ENCODE results near the gene KCNJ3. TPM values are rescaled to one million over a fixed set of nuclear protein-coding genes. Genes with fewer than 3 reads are reported as not detected.

Gene KCNJ3
- total RNA-seq, 1 experiment from 2014 or later = not detected

GRCh38 chr2:154804451-154804850, 106.0 kb downstream of the KCNJ3 start:
- Histone ChIP-seq H2AFZ (ENCODE audit: low read depth, low read length, poor library complexity, severe bottlenecking) (no peak overlapping the region), H3K79me2 (ENCODE audit: insufficient read depth, low read length) (no peaks in the 10 kb centered on the region), H3K4me1 (ENCODE audit: control insufficient read depth in 1 of 2, insufficient read depth in 2 of 2, low read length in 2 of 2) (no peaks in the 10 kb centered on the region), H3K27ac (ENCODE audit: low read depth, low read length) (no peak overlapping the region), H3K27me3 (ENCODE audit: insufficient read depth, low read length) (no peaks in the 10 kb centered on the region), H3K9ac (ENCODE audit: low read length) (no peak overlapping the region), H4K20me1 (ENCODE audit: insufficient read depth) (no peaks in the 10 kb centered on the region), H3K9me3 (ENCODE audit: control insufficient read depth in 1 of 2, insufficient read depth in 1 of 2, low read depth in 1 of 2, low read length in 2 of 2) (no peaks in the 10 kb centered on the region), H3K36me3 (ENCODE audit: control insufficient read depth in 1 of 2, insufficient read depth in 2 of 2, low read length in 2 of 2) (no peaks in the 10 kb centered on the region), H3K9me2 (ENCODE audit: insufficient read depth) (no peaks in the 10 kb centered on the region), H3K4me3 (replicated peaks in 1 of 2; ENCODE audit: low read depth in 1 of 2, low read length in 2 of 2) (no peak overlapping the region), H3K4me2 (ENCODE audit: low read length) (no peak overlapping the region)
- ATAC-seq (no peak), DNase-seq (ENCODE audit: low read depth, low spot score) (no peak)
- POLR2A ChIA-PET = no interaction called here
- no TSS peak for BruUV-seq (replicated peaks)
- intact Hi-C loops (cut with micrococcal nuclease) = no loop called here
- CTCF ChIA-PET = no interaction called here
- RAD21 ChIA-PET (ENCODE audit: low non-redundant PET in 1 of 2, low total read pairs in 2 of 2, uncharacterized antibody in 2 of 2, unreplicated experiment in 2 of 2) = no interaction called here
- TF ChIP-seq REST (IDR thresholded peaks at IDR 0.05; ENCODE audit: low read depth) (no peak), POLR2A (IDR thresholded peaks at IDR 0.05; ENCODE audit: borderline replicate concordance, extremely low read depth, insufficient read depth, insufficient read length) (no peak), EGR1 (IDR thresholded peaks at IDR 0.05; ENCODE audit: low read depth) (no peak), POLR2AphosphoS5 (IDR thresholded peaks at IDR 0.05; ENCODE audit: low read depth, low read length) (no peak), EZH2phosphoT487 (IDR thresholded peaks at IDR 0.05; ENCODE audit: borderline replicate concordance) (no peak), ZNF274 (IDR thresholded peaks at IDR 0.05; ENCODE audit: low read depth, low read length) (no peak), RAD21 (IDR thresholded peaks at IDR 0.05; ENCODE audit: low read depth) (no peak), TCF7L2 (IDR thresholded peaks at IDR 0.05; ENCODE audit: borderline replicate concordance, extremely low read depth, insufficient read depth, insufficient read length) (no peak)
